Subcutaneous adipose tissue (tissue), 4 donors: ENCODE measurements around the gene PIK3R5. TPM values are rescaled to one million over a fixed set of nuclear protein-coding genes. Genes with fewer than 3 reads are reported as not detected.

Source experiments
- total RNA-seq, 4 donors: library from RNA; depleted of rRNA; stranded (reverse); fragments of >200 nt; gene quantifications; one replicate each; pipeline ENCODE4 v1.1.0, GENCODE V29; 2016
- TF ChIP-seq, protein P1 (sequence below): fragments of 450-650 bp; IDR thresholded peaks from one replicate; pipeline ENCODE4 v1.5.1; 2016; ENCODE audit warnings: low read depth, mild to moderate bottlenecking, control low read depth, antibody characterized with exemption, moderate library complexity

PIK3R5 gene
- total RNA-seq, 4 donors from 2014 or later, result 12.2 to 56.9 (median 25.5) TPM

DNA sequence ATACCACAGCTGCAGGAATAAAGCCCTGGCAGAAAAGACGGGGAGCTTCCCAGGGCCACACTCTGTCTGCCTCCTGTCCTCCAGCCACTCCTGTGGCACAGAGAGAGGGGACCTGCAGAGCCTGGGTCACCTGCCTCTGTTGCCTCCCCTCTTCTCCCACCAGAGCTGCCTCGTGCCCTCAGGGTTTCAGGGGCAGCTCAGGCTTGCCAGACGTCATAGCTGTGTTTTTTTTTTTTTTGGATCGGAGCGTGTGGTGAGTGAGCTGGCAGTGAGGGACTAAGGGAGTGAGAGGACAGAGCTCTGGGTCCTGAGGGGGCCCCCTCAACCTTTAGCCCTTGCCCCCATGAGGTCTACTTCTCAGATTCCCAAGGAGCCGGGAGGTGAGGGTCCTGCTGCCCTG, 100.1 kb downstream of the PIK3R5 start:
- TF ChIP-seq, protein P1, sequence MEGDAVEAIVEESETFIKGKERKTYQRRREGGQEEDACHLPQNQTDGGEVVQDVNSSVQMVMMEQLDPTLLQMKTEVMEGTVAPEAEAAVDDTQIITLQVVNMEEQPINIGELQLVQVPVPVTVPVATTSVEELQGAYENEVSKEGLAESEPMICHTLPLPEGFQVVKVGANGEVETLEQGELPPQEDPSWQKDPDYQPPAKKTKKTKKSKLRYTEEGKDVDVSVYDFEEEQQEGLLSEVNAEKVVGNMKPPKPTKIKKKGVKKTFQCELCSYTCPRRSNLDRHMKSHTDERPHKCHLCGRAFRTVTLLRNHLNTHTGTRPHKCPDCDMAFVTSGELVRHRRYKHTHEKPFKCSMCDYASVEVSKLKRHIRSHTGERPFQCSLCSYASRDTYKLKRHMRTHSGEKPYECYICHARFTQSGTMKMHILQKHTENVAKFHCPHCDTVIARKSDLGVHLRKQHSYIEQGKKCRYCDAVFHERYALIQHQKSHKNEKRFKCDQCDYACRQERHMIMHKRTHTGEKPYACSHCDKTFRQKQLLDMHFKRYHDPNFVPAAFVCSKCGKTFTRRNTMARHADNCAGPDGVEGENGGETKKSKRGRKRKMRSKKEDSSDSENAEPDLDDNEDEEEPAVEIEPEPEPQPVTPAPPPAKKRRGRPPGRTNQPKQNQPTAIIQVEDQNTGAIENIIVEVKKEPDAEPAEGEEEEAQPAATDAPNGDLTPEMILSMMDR, result no peak

DNA sequence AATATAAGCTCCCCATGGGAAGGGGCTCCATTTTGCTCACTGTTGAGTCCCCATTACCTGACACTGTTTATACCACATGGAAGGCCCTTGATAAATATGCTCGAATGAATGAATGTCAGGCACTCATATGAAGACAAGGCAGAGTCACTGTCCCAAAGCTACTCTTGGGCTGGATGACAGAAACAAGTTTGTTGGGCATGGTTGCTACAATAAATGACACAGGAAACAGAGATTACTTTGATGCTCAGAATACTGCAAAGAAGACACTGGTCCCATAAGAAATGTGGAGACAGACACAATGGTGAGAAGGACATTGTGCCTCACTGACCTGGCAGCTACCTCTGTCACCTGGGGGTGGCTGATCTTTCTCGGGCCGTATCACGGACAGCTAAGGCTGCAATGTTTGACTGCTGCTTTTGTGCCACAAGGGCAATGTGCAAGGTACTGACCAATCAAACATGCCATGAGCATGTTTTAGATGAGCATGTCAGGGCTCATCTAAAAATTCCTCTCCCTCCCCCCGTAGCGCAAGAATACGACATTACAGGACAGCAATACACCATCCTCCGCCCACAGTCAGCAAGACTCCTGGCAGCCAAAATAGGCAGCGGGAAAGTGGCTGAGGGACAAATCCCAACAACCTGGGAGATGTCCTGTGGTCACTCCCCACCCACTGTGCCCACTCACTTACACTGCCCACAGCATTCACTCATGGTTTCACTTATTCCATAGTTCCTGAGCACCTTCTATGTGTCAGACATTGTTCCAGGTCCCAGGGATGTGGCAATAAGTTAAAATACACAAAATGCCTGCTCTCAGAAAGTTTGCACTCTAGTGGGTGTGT, 103.1 kb downstream of the PIK3R5 start:
- TF ChIP-seq, protein P1, result no peak

DNA sequence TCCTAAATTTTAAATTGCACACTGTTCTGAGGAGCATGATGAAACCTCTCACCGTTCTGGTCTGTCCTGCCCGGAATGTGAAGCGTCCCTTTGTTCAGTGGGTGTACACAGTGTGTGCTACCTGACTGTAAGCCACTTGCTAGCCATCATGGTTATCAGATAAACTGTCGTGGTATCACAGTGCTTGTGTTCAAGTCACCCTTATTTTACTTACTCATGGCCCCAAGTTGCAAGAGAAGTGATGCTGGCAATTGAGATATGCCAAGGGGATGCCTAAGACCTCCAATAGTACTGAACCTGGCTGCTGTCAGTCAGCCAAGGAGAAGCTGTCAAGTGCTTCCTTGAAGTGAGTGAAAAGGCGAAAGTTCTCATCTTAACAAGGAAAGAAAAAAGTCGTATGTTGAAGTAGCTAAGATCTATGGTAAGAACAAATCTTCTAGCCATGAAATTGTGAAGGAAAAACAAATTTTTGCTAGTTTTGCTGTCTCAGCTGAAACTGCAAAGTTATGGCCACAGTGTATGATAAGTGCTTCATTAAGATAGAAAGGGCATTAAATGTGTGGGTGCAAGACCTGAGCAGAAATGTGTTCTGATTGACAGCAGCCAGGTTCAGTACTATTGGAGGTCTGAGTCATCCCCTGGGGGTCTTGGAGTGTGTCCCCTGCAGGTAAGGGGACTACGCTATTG, 103.9 kb downstream of the PIK3R5 start:
- TF ChIP-seq, protein P1, result no peak

GRCh38 chr17:8859804-8860430, 105.6 kb downstream of the PIK3R5 start:
- TF ChIP-seq, protein P1, result no peak

GRCh38 chr17:8859027-8859803, 106.3 kb downstream of the PIK3R5 start:
- TF ChIP-seq, protein P1, result no peak

GRCh38 chr17:8857919-8858318, 107.6 kb downstream of the PIK3R5 start:
- TF ChIP-seq, protein P1, result no peak
